Measurements from ENCODE around the gene NANS. TPM values are rescaled to one million over a fixed set of nuclear protein-coding genes. Genes with fewer than 3 reads are reported as not detected.
"Not testable (repeated sequence)": the region's sequence is repeated elsewhere in the genome, so short reads cannot be mapped to it uniquely, and the experiment has no call there.

NANS gene
- total RNA-seq, 1 donor from 2014 or later, result 41.4 TPM

DNA sequence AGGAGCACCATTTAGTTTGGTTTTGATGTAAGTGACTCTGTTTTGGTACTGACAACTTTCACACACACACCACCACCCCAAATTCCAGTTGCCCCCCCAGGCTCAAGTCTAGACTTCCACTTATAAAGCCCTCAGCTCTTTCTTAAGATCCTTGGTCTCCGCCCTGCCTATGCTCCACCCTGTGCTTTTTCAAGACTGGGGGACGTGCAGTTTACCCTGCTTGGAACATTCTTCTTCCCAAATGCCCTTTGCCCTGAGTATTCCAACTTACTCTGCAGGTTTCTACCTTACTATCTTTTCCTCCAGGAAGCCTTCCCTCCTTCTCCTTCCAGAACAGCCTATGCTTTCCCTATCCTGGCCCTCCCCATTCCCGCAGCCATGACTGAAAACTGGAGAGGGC lies 63.9 kb downstream of the NANS start:
- Mint-ChIP-seq H3K36me3 (ENCODE audit: low read depth, unreplicated experiment) (no peaks in the 10 kb centered on the region), H3K4me3 (ENCODE audit: unreplicated experiment) (no peak overlapping the region), H3K9me3 (ENCODE audit: unreplicated experiment) (no peaks in the 10 kb centered on the region), H3K27me3 (ENCODE audit: unreplicated experiment) (peaks cover 2% of the 10 kb centered on the region), H3K27ac (ENCODE audit: unreplicated experiment) (no peak overlapping the region), H3K4me1 (ENCODE audit: unreplicated experiment) (peaks cover 6% of the 10 kb centered on the region)
- DNase-seq (ENCODE audit: low spot score), result no peak
- TF ChIP-seq, protein P1, sequence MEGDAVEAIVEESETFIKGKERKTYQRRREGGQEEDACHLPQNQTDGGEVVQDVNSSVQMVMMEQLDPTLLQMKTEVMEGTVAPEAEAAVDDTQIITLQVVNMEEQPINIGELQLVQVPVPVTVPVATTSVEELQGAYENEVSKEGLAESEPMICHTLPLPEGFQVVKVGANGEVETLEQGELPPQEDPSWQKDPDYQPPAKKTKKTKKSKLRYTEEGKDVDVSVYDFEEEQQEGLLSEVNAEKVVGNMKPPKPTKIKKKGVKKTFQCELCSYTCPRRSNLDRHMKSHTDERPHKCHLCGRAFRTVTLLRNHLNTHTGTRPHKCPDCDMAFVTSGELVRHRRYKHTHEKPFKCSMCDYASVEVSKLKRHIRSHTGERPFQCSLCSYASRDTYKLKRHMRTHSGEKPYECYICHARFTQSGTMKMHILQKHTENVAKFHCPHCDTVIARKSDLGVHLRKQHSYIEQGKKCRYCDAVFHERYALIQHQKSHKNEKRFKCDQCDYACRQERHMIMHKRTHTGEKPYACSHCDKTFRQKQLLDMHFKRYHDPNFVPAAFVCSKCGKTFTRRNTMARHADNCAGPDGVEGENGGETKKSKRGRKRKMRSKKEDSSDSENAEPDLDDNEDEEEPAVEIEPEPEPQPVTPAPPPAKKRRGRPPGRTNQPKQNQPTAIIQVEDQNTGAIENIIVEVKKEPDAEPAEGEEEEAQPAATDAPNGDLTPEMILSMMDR (IDR thresholded peaks at IDR 0.05; ENCODE audit: unreplicated experiment), result no peak

- H3K36me3 Mint-ChIP-seq (ENCODE audit: low read depth, unreplicated experiment), result no peaks in the 10 kb centered on the region
- no peak overlapping the region for H3K4me3 Mint-ChIP-seq (ENCODE audit: unreplicated experiment)
- DNase-seq (ENCODE audit: low spot score), result no peak
- no peak overlapping the region for H3K27ac Mint-ChIP-seq (ENCODE audit: unreplicated experiment)
- H3K9me3 Mint-ChIP-seq (ENCODE audit: unreplicated experiment), result no peaks in the 10 kb centered on the region
- TF ChIP-seq, protein P1 (IDR thresholded peaks at IDR 0.05; ENCODE audit: unreplicated experiment), result no peak
- H3K4me1 Mint-ChIP-seq (ENCODE audit: unreplicated experiment), result peaks cover 6% of the 10 kb centered on the region
- H3K27me3 Mint-ChIP-seq (ENCODE audit: unreplicated experiment), result peaks cover 2% of the 10 kb centered on the region
Observed at GRCh38 chr9:98121058-98121457, 64.5 kb downstream of the NANS start.

- H3K27me3 Mint-ChIP-seq (ENCODE audit: unreplicated experiment); H3K4me3 Mint-ChIP-seq (ENCODE audit: unreplicated experiment); DNase-seq (ENCODE audit: low spot score); H3K36me3 Mint-ChIP-seq (ENCODE audit: low read depth, unreplicated experiment); H3K9me3 Mint-ChIP-seq (ENCODE audit: unreplicated experiment); H3K4me1 Mint-ChIP-seq (ENCODE audit: unreplicated experiment); H3K27ac Mint-ChIP-seq (ENCODE audit: unreplicated experiment): not testable (repeated sequence)
Observed at GRCh38 chr9:98124091-98124490, 67.6 kb downstream of the NANS start.

DNA sequence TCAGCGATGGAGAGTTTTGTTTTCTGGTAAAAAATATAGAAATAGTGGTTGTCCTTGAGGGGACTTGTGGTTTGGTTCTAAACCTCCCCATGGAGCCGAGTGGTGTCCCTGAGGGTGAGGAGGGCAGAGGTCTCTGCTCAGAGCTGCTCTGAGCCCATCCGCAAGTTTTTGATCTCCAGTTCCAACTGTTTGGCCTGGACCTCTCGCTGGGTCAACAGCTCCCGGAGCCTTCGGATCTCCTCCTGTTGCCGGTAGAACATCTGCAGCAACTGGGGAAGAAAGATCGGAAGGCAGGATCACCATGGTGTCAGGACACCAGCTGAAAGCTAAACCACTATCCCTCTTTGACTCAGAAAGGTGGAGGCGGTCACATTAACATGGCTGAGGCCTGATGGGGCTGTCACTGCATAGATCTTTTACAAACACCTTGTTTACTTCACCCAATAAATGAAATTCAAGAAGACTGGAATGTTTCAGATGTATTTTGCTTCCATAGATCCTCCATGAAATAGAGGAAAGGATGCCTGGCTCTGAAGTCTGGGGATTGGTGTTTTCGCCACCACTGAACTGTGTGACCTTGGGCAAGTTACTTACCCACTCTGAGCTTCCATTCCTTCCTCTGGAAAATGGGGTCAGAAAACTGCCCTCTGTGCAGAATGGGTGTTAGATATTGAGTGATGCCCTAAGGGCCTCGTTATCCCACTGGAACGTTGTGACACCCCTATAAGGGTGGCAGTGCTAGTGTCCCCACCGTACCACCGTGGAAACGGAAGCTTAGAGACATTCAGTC lies 68.3 kb downstream of the NANS start:
- TF ChIP-seq, protein P1 (IDR thresholded peaks at IDR 0.05; ENCODE audit: unreplicated experiment), result no peak
- no peak for DNase-seq (ENCODE audit: low spot score)
- Mint-ChIP-seq H3K9me3 (ENCODE audit: unreplicated experiment) (no peaks in the 10 kb centered on the region), H3K36me3 (ENCODE audit: low read depth, unreplicated experiment) (no peaks in the 10 kb centered on the region), H3K27ac (ENCODE audit: unreplicated experiment) (no peak overlapping the region), H3K27me3 (ENCODE audit: unreplicated experiment) (no peaks in the 10 kb centered on the region), H3K4me3 (ENCODE audit: unreplicated experiment) (no peak overlapping the region), H3K4me1 (ENCODE audit: unreplicated experiment) (peaks cover 4% of the 10 kb centered on the region)

GRCh38 chr9:98127226-98127625 lies 70.7 kb downstream of the NANS start:
- Mint-ChIP-seq H3K27me3 (ENCODE audit: unreplicated experiment) (no peaks in the 10 kb centered on the region), H3K36me3 (ENCODE audit: low read depth, unreplicated experiment) (no peaks in the 10 kb centered on the region), H3K4me1 (ENCODE audit: unreplicated experiment) (no peaks in the 10 kb centered on the region), H3K27ac (ENCODE audit: unreplicated experiment) (no peak overlapping the region), H3K9me3 (ENCODE audit: unreplicated experiment) (no peaks in the 10 kb centered on the region), H3K4me3 (ENCODE audit: unreplicated experiment) (no peak overlapping the region)
- TF ChIP-seq, protein P1 (IDR thresholded peaks at IDR 0.05; ENCODE audit: unreplicated experiment), result no peak
- no peak for DNase-seq (ENCODE audit: low spot score)
